GM18505 (cell line): ENCODE measurements around the gene RNASE8.
A peak's percentile ranks its signal among the peaks of the same experiment; 100 is the strongest.

Source experiments
- ATAC-seq: cut with Tn5 transposase; IDR thresholded peaks from one replicate; pipeline ENCODE4 v1.9.1; 2021; ENCODE audit not compliant: unreplicated experiment
- POLR2A ChIP-seq: IDR thresholded peaks from 4 replicates; pipeline ENCODE4 v1.6.1; 2011; ENCODE audit warnings: borderline replicate concordance; ENCODE audit not compliant: insufficient read depth, insufficient read length; ENCODE audit errors: extremely low read depth

Gene RNASE8

DNA sequence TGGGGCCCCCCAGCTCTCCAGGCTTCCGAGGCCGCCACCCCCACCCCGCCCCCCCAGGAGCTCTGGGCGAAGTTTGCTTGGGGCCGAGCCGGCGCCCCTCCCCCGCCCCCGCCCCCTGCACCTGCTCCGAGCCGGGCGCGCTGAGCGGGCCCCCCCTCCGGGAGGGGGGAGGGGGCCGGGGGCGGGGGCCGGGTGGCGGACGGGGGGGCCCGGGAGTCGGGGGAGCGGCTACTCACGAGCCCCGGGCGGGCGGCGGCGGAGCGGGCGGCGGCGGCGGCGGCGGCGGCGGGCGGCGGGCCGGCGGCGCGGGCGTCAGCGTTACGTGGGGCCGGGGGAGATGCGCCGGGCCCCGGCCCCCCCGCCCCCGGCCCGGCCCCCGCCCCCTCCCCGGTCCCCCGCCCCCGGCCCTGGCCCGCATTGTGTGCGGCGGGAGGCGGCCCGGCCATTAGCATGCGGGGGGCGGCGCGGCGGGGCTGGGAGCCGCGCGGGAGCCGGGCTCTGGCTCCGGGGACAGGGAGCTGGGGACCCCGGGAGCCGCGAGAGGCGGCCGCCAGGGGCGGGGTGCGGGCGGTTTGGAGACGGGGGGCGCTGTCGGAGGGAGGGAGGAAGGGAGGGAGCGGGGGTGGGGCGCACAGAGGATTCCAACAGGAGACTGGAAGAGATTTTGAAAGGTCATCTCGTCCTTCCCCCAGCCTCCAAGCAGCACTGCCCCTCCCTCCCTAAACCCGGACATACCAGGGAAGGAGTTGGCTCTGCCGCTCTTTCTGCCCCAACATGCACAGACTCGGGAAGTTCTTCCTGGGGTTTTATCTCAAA lies 40.7 kb downstream of the RNASE8 start, which contains the start of gene ZNF219:
Gene ZNF219 (minus strand): TSS at position 580 of the 816 bp plus-strand sequence. CDS start 5,064 bp downstream, outside the sequence.
- no peak for ATAC-seq

DNA sequence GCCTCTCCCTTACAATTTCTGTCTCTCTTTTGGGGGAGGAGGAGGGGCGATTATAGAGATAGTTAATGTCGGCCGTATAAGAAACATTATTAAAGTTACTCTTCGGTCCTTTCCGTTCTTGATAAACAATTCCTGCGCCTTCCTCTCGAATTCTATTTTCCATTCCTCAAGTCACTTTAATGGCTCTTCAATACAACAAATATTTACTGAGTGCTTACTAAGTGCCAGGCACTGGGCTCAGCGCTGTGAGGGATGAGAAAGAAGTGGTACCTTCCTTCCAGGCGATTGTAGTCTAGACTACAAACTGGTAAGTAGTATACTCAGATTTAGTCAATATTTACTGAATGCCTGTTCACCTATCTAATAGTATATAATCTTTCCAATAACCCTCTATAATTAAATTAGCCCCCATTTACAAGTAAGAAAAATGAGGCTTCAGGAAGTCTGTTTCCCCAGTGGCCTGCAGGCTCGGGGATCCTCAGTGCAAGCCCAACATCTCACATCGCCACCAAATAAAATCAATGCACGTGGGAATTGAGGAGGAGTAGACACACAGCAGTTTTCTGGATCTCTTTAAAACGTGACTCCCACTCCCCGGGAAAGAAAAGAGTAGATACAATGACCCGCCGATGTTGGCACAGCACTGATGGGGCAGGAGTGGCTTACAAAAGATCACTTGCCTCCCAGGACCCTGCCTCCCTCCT lies 41.4 kb downstream of the RNASE8 start:
- no peak for ATAC-seq
- no peak for TF ChIP-seq POLR2A

More for the DNA sequence above, 40.7 kb downstream of the RNASE8 start, which contains the start of gene ZNF219:
- TF ChIP-seq POLR2A = no peak

DNA sequence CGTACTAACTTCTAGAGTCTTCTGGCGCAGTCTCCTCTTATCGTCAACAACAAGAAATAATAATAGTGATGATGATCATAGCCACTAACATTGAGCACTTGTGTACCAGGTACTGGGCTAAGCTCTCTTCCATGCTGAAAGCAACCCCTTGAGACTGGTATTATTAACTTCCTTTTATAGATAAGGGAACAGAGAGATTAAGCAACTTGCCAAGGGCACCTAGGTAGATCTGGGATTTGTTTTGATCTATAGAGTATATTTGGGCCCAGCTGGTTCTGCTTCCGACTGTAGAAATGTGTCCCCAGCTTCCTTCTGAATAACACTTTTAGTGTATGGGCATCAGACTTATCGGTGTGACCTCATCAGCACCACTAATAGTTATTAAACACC lies 42.0 kb downstream of the RNASE8 start:
- no peak for TF ChIP-seq POLR2A
- no peak for ATAC-seq

DNA sequence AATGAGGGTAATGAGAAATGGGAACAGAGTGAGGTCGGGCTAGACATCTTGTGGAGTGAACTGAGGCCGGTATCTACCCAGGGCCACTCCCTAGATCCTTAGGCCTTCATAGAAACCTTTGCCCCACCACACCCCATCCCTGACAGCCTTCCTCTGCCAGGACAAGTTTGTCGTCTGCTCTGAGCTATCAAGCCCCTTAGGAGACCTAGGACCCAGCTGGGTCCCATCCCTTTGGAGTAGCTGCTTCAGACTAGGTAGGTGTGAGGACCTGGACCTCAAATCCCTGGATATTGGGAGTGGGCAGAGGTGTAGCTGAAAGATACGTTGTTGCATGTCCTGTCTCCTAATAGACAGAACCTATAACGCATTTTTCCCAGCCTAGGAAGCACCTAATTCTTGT lies 43.3 kb downstream of the RNASE8 start, which contains the start of gene TMEM253:
Gene TMEM253 (plus strand): TSS at position 136 of the 400 bp plus-strand sequence. CDS start 278 bp downstream, outside the sequence.
- no peak for ATAC-seq
- no peak for TF ChIP-seq POLR2A

DNA sequence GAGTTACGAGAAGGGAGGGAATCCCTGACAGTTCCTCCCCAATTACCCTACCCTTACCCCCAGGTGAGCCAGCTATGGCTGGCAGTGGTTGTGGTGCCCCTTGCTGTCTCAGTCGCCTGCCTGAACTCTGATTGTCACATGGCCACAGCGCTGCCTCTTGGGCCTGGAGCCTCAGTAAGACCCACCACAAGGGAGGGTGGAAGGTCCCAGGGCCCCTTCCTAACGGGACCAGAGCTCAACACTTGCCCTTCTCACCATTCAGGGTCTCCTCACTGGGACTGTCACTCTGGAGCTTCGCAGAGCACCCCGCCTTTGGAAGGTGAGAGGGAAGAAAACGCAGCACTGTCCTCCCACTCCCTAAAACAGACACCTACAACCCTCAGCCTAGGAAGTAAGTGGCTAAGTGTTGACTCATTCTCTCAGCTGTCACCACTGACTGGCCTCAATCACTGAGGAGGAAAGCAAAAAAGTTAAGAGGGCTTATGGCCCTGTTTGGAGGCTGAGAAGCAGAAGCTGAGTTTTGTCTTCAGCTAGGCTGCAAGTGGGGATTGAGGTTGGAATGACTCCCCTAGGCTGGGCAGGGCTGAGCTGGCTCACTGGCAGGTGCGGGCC lies 44.3 kb downstream of the RNASE8 start:
- ATAC-seq = no peak
- no peak for TF ChIP-seq POLR2A

DNA sequence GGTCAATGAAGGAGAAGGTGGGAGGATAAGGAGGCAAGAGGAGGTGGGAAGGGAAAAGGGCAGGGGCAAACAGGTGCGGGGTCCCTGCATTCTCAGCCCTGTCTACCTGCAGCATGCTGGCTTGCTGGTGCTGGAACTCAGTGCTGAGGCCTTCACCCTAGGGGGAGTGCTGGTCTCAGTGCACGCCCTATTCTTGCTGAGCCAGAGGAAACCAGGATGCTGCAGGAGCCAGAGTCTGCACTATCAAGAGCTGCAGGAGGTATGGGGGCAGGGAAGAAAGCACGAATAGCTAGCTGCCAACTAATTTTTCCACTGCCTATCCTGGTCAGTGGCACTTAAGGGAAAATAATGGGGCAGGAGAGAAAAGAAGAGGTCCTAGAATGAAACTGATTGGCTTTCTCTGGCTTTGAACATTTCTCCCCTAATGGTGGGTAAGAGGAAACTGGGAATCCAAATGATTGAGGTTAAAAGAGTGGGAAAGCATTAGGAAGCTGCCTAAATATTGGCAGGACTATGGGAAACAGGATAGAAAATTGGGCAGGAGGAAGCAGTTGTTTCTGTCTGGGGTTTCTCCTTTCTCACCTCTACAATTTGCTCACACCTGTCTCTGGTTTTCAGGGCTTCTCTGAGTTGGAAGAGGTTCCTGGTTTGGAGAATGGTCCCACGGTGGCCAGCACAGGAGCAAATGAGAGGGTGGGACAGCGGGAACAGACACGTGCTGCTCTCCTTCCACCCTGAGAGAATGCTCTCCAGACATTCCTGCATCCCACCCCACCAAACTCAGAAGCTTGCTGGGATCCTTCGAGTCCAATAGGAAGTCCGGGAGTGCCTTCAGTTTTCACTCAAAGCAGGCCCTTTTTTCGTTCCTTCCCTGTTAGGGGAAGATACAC lies 45.1 kb downstream of the RNASE8 start:
- no peak for TF ChIP-seq POLR2A
- ATAC-seq = no peak

DNA sequence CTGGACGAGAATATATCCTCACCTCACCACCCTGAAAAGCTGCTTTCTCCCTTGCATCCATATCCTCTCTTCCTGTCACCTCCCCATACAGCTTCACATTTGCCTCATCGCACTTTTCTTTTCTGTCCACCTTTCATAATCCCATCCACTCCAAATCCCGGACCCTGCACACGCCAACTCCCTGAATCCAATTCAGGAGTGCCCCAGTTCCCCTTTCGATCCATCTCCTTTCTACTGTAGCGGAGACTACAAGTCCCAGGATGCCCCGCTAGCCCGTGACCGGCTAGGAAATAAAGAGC lies 45.7 kb downstream of the RNASE8 start:
- no peak for TF ChIP-seq POLR2A
- ATAC-seq = no peak

DNA sequence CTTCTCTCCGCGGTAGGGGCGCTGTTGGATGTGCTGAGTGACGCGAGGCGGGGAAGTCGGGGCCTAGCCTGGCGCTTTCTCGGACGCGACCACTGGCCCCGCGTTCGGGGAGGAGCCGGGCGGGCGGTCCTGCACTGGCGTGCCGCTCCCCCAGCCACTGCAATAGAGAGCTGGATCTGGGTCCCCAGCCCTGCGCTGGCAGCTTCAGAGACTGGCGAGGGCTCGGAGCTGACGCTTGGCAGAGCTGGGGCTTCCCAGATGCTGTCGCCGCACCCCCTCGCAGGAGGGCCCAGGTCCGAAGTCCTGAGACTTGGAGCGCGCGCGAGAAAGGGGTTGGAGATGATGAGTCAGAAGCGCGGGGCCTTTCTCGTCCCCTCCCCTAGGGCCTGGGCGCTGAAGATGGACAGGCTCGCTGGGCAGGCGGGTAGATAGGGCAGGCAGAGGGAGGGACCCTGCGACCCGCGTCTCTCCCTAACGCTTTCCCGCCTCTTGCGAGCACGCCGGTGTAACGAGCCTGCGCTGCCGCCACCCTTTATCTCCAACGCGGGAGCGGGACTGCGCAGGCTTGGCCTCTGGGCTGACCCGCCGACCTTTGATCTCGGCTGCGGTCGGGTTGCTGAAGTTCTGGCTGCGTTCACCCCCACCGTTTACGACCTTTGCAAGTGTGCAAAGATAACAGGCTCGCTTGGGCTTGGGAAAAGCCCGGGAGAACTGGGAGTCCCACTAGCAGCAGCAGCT lies 46.3 kb downstream of the RNASE8 start:
- peak; percentile 87 for ATAC-seq
- TF ChIP-seq POLR2A = peak; percentile 94

DNA sequence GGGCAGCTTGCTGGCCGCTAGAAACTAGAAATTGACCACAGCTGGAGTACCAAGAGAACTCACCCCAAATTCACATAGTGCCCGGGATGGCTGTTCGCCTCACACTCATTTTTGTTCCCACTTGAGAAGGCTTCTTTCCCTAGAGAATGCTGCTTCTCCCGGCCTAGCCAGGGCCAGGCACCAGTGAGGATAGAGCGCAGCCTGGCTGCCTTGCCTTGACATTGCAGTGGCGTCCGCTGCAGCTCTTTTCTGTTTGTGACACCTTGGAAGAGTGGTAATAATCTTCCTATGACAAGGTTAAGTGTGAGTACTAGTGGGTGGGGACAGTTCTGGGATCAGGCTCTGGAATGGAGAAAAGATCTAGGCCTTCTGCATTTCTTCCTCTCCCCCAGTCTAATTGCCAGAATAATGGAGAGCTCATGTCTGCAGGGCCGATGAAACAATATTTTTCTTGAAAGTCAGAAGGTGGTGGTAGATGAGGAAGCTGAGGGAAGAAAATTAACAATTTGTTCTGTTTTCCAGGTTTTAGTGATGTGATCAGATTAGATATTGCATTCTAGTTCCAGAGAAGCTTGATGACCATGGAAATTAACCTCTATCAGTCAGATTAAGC lies 46.9 kb downstream of the RNASE8 start:
- no peak for TF ChIP-seq POLR2A
- ATAC-seq = no peak

DNA sequence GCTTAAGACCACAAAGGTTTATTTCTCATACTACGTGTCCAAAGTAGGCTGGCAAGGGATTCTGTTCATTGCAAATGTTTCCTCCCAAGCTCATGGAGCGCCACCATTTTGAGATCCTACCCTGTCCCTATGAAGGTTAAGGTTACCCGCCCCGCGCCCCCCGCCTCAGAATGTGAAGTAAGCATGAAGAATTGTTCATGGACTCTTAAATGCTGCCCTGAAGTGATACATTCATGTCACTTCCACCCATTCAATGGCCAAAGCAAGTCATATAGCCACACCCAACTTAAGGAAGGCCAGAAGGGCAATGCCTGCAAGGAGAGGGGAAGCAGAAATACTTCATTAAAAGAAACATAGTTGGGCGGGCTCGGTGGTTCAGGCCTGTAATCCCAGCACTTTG lies 47.5 kb downstream of the RNASE8 start:
- TF ChIP-seq POLR2A = no peak
- ATAC-seq = no peak

DNA sequence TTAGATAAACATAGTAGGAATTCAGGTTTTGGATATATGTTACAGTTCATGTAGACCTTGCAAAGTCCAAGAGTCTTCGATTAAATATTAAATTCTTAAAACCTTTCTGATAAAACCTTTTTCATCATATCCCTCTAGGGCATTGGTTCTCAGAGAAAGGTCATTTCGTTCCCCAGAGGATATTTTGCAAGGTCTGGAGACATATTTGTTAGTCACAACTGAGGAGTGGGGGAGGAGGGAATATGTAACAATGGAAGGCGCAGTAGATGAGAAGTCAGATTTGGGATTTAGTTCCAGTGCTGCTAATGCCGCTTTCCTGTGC lies 48.5 kb downstream of the RNASE8 start:
- ATAC-seq = no peak
- no peak for TF ChIP-seq POLR2A

DNA sequence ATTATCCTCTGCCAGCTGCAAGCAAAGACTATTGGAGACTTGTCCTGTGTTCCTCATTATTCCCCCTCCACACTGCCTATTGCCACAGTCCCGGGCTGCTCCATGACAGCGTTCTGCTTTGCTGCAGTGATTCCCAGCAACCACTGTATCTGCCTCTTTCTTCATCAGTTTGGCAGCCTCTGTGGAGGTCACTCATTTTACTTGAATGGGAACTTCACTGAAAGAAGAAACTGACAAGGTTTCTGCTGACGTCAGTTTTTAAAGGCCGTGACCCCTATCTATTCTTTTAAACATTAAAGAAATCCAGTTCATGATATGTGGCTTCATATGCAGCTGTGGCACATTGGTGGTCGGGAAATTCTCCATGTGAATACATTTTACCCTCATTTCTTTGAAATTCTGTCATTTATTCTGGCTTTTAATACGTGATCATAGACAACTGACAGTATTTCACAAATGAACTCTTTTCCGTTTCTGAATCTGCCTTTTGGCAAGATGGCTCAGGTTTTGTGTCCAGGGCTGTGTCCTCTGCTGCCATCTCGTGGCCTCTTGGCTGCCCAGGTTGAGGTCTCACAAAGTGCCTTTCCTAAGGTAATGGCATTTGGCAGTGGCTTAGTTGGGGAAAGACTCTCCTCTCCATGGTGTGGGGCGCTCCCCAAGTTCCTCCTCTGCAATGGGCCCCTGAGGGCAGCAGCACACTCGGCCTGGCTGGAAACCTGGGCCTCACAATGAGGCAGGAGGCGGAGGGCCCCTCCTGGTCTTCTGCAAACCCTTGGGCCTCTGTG lies 49.1 kb downstream of the RNASE8 start:
- no peak for TF ChIP-seq POLR2A
- ATAC-seq = no peak

DNA sequence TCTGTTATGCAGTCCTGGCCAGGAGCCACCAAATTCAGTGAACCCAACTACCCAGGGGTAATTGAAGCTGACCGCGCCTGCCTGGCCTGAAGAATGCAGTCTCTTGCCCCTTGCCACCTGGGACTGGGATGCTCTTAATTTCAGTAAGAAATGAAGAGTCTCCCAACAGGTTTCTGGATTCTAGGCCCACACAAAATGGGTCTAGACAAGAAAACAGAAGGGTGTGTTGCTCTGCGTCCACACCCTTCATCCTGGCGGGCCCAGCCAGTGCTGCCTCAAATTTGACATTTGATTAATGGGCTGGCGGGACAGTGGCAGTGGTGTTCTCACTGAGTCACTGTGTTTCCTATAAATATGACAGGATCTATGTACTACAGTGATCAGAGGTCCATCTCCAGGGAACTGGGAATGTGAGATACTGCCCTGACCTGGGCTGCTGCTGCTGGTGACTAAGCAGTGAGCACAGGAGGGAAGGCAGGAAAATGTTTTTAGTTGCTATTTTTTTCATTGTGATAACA lies 49.7 kb downstream of the RNASE8 start:
- no peak for ATAC-seq
- TF ChIP-seq POLR2A = no peak
